B cell (primary cell): ENCODE data around the gene PPP2CA.

Source experiments
- CTCF ChIP-seq: fragments of 200-600 bp; IDR thresholded peaks from one replicate; pipeline ENCODE4 v1.8.0; 2022; ENCODE audit warnings: antibody characterized with exemption, mild to moderate bottlenecking
- EZH2 ChIP-seq: IDR thresholded peaks from 2 replicates; pipeline ENCODE4 v1.6.1; 2012; ENCODE audit warnings: borderline replicate concordance, low read depth, mild to moderate bottlenecking, moderate library complexity, low read length; ENCODE audit not compliant: insufficient read depth, poor library complexity, severe bottlenecking

GRCh38 chr5:134263801-134264200 lies 37.9 kb upstream of the PPP2CA start:
- TF ChIP-seq CTCF (no peak), EZH2 (no peak)
